Neural cell (in vitro differentiated cells): Measurements from ENCODE around the gene FLT1. TPM values are rescaled to one million over a fixed set of nuclear protein-coding genes. Genes with fewer than 3 reads are reported as not detected.

Experiments used
- H2AFZ ChIP-seq: fragments of 200-600, 300-800 bp; sonication (generic), shearing (Covaris generic); 2 replicates; pipeline ENCODE4 v1.6.0; 2014; ENCODE audit warnings: low read depth, mild to moderate bottlenecking, antibody characterized with exemption, low read length, moderate library complexity
- H3F3A ChIP-seq: fragments of 200-600 bp; shearing (Covaris generic); 2 replicates; pipeline ENCODE4 v1.6.1; 2016; ENCODE audit warnings: mild to moderate bottlenecking, moderate library complexity, mixed read lengths, antibody characterized with exemption, low read length; ENCODE audit not compliant: insufficient read depth, poor library complexity, severe bottlenecking
- H3K27ac ChIP-seq: fragments of 200-600, 300-800 bp; sonication (generic), shearing (Covaris generic); 2 replicates; pipeline ENCODE4 v1.5.1; 2014; ENCODE audit warnings: mild to moderate bottlenecking, low read length, moderate library complexity
- H3K27me3 ChIP-seq: fragments of 300-800, 200-600 bp; sonication (generic), shearing (Covaris generic); 2 replicates; pipeline ENCODE4 v1.6.0; 2014; ENCODE audit warnings: mild to moderate bottlenecking, low read depth, low read length, moderate library complexity; ENCODE audit not compliant: insufficient read depth
- H3K36me3 ChIP-seq: fragments of 300-800, 200-600 bp; sonication (generic), shearing (Covaris generic); 2 replicates; pipeline ENCODE4 v1.5.1; 2014; ENCODE audit warnings: mild to moderate bottlenecking, antibody characterized with exemption, low read length, moderate library complexity; ENCODE audit not compliant: insufficient read depth
- H3K4me2 ChIP-seq: fragments of 300-800, 200-600 bp; sonication (generic), shearing (Covaris generic); 2 replicates; pipeline ENCODE4 v1.6.0; 2014; ENCODE audit warnings: mild to moderate bottlenecking, low read length
- H3K4me3 ChIP-seq: fragments of 300-800, 200-600 bp; sonication (generic), shearing (Covaris generic); 2 replicates; pipeline ENCODE4 v1.5.1; 2014; ENCODE audit warnings: mild to moderate bottlenecking, low read length, moderate library complexity
- H3K79me2 ChIP-seq: fragments of 200-600 bp; shearing (Covaris generic); replicated peaks from 2 replicates; pipeline ENCODE4 v1.6.0; 2014; ENCODE audit warnings: mild to moderate bottlenecking, low read length, moderate library complexity; ENCODE audit not compliant: insufficient read depth
- H3K9ac ChIP-seq: fragments of 300-800, 200-600 bp; sonication (generic), shearing (Covaris generic); 2 replicates; pipeline ENCODE4 v1.6.1; 2016; ENCODE audit warnings: mild to moderate bottlenecking, low read length, mixed read lengths
- H3K9me2 ChIP-seq: fragments of 200-600 bp; shearing (Covaris generic); 2 replicates; pipeline ENCODE4 v1.6.1; 2016; ENCODE audit warnings: mild to moderate bottlenecking, low read length, mixed read lengths; ENCODE audit not compliant: insufficient read depth
- H3K9me3 ChIP-seq: fragments of 200-600, 300-800 bp; sonication (generic), shearing (Covaris generic); 2 replicates; pipeline ENCODE4 v1.6.1; 2016; ENCODE audit warnings: mild to moderate bottlenecking, mixed run types, low read length, moderate library complexity, mixed read lengths
- H4K20me1 ChIP-seq: fragments of 200-600 bp; shearing (Covaris generic); 2 replicates; pipeline ENCODE4 v1.6.1; 2016; ENCODE audit warnings: mild to moderate bottlenecking, mixed run types; ENCODE audit not compliant: insufficient read depth
- CTCF ChIP-seq: fragments of 450-650 bp; IDR thresholded peaks from 2 replicates; pipeline ENCODE4 v1.5.1; 2014; ENCODE audit warnings: antibody characterized with exemption, mild to moderate bottlenecking, moderate library complexity; ENCODE audit not compliant: poor library complexity, severe bottlenecking
- EP300 ChIP-seq: fragments of 450-650 bp; conservative IDR thresholded peaks from 2 replicates; pipeline ENCODE4 v1.6.1; 2014; ENCODE audit warnings: antibody characterized with exemption, mild to moderate bottlenecking, moderate library complexity; ENCODE audit not compliant: poor library complexity, severe bottlenecking
- EZH2 ChIP-seq: fragments of 200-600, 300-800 bp; shearing (Covaris generic), sonication (generic); IDR thresholded peaks from 2 replicates; pipeline ENCODE4 v1.6.1; 2014; ENCODE audit warnings: antibody characterized with exemption, low read length, borderline replicate concordance, mild to moderate bottlenecking; ENCODE audit not compliant: insufficient read depth, poor library complexity, severe bottlenecking
- MXI1 ChIP-seq: fragments of 450-650 bp; conservative IDR thresholded peaks from 2 replicates; pipeline ENCODE4 v1.6.1; 2014; ENCODE audit warnings: antibody characterized with exemption, mild to moderate bottlenecking; ENCODE audit not compliant: poor library complexity, severe bottlenecking
- POLR2AphosphoS5 ChIP-seq: IDR thresholded peaks from 2 replicates; pipeline ENCODE4 v1.6.1; 2012
- RAD21 ChIP-seq: fragments of 450-650 bp; conservative IDR thresholded peaks from 2 replicates; pipeline ENCODE4 v1.6.1; 2014; ENCODE audit warnings: antibody characterized with exemption, mild to moderate bottlenecking, moderate library complexity
- SMC3 ChIP-seq: fragments of 450-650 bp; conservative IDR thresholded peaks from 2 replicates; pipeline ENCODE4 v1.6.1; 2014; ENCODE audit warnings: antibody characterized with exemption, mild to moderate bottlenecking, moderate library complexity; ENCODE audit not compliant: poor library complexity
- TAF1 ChIP-seq: IDR thresholded peaks from 2 replicates; pipeline ENCODE4 v1.6.1; 2012; ENCODE audit warnings: low read depth
- polyA plus RNA-seq: library from polyadenylated mRNA; depleted of rRNA; stranded (reverse); fragments of >200 nt; gene quantifications from 2 replicates; pipeline ENCODE4 v1.2.3, GENCODE V29; 2014
- TF ChIP-seq, protein P1 (sequence below): IDR thresholded peaks from 2 replicates; pipeline ENCODE4 v1.6.1; 2012; ENCODE audit warnings: borderline replicate concordance

FLT1 gene
- polyA plus RNA-seq, 1 donor from 2014 or later, result not detected

DNA sequence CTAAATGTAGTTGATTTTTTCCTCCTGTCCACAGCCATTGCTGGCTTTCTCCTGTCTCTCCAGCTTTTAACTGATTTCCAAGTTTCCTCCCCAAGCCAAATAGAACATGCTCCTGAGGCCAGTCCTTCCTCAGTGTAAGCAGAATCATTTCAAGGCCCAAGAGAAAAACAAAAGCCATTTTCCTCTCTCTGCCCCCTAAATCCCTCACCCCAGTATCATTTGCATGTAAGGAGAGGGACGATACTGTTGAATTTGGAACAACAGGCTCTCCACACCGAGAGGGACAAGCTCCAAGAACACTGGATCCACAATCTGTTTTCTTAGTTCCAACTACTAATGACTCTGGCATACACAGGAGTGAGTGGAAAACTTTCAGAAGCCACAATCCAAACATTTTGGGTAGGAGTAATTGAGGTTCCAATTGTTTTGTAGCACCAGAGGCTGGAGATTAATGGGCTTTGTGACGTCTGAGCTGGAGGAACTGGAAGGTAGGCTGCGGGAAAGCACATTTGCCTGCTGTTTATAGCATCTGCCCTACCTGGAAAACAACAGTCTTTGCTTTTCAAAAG is 156.8 kb downstream of the FLT1 start:
- H3K4me2 ChIP-seq, result no peak overlapping the region
- no peak overlapping the region for H2AFZ ChIP-seq
- no peaks in the 10 kb centered on the region for H3K36me3 ChIP-seq
- no peak overlapping the region for H3K4me3 ChIP-seq
- H3K79me2 ChIP-seq, result no peaks in the 10 kb centered on the region
- H3F3A ChIP-seq, result no peaks in the 10 kb centered on the region
- H3K9ac ChIP-seq, result no peak overlapping the region
- no peak overlapping the region for H3K27ac ChIP-seq
- H3K27me3 ChIP-seq, result no peaks in the 10 kb centered on the region
- no peaks in the 10 kb centered on the region for H4K20me1 ChIP-seq
- H3K9me2 ChIP-seq, result no peaks in the 10 kb centered on the region
- no peak for TF ChIP-seq MXI1
- TF ChIP-seq RAD21, result no peak
- no peak for TF ChIP-seq POLR2AphosphoS5
- TF ChIP-seq CTCF, result no peak
- TF ChIP-seq, protein P1, sequence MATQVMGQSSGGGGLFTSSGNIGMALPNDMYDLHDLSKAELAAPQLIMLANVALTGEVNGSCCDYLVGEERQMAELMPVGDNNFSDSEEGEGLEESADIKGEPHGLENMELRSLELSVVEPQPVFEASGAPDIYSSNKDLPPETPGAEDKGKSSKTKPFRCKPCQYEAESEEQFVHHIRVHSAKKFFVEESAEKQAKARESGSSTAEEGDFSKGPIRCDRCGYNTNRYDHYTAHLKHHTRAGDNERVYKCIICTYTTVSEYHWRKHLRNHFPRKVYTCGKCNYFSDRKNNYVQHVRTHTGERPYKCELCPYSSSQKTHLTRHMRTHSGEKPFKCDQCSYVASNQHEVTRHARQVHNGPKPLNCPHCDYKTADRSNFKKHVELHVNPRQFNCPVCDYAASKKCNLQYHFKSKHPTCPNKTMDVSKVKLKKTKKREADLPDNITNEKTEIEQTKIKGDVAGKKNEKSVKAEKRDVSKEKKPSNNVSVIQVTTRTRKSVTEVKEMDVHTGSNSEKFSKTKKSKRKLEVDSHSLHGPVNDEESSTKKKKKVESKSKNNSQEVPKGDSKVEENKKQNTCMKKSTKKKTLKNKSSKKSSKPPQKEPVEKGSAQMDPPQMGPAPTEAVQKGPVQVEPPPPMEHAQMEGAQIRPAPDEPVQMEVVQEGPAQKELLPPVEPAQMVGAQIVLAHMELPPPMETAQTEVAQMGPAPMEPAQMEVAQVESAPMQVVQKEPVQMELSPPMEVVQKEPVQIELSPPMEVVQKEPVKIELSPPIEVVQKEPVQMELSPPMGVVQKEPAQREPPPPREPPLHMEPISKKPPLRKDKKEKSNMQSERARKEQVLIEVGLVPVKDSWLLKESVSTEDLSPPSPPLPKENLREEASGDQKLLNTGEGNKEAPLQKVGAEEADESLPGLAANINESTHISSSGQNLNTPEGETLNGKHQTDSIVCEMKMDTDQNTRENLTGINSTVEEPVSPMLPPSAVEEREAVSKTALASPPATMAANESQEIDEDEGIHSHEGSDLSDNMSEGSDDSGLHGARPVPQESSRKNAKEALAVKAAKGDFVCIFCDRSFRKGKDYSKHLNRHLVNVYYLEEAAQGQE, result no peak
- TF ChIP-seq SMC3, result no peak
- no peak for TF ChIP-seq EZH2
- TF ChIP-seq EP300, result no peak
- no peak for TF ChIP-seq TAF1
- H3K9me3 ChIP-seq, result no peaks in the 10 kb centered on the region

DNA sequence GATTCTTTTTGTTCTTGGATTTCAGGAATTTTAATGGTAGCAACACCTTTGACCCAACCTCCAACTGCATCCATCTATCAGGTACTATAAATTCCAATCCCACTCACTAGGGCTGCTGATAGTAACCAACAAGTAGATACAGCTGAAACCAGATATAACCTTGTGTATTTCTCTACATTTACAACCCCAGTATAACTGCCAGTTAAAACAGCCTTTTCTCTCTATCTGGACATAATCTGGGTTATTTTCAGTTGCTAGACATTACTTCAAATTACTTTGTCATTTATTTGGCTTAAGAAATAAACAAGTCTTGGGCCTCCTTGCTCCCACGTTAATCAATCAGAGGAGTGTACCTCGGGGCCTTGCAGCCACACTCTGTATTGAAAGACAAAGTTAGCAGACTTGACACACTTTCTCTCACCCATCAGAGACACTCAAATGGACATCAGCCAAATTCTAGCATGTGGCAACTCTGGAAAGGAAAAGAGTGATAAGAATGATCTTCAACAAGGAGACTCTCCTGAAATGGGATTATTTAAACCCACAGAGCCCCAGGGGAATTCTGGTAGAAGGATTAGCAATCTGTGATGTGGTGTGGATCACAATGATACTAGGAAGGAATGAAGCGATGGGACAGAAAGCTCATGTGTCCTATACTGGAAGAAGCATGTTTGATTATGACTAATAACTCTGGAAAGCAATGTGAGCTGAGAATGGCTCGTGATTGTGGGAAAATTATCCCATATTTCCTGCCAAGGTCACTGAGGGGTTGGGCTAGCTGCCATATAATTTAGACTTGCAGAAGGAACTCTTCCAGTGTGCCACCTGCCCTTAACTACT is 157.5 kb downstream of the FLT1 start:
- H3K9me3 ChIP-seq, result no peaks in the 10 kb centered on the region
- H3K79me2 ChIP-seq, result no peaks in the 10 kb centered on the region
- H2AFZ ChIP-seq, result no peak overlapping the region
- H4K20me1 ChIP-seq, result no peaks in the 10 kb centered on the region
- H3F3A ChIP-seq, result no peaks in the 10 kb centered on the region
- no peak overlapping the region for H3K9ac ChIP-seq
- no peak overlapping the region for H3K27ac ChIP-seq
- no peaks in the 10 kb centered on the region for H3K9me2 ChIP-seq
- no peak overlapping the region for H3K4me3 ChIP-seq
- no peak overlapping the region for H3K4me2 ChIP-seq
- H3K27me3 ChIP-seq, result no peaks in the 10 kb centered on the region
- TF ChIP-seq, protein P1, result no peak
- TF ChIP-seq POLR2AphosphoS5 (no peak), EZH2 (no peak), CTCF (no peak), RAD21 (no peak), TAF1 (no peak), SMC3 (no peak), EP300 (no peak), MXI1 (no peak)
- H3K36me3 ChIP-seq, result no peaks in the 10 kb centered on the region
